ENCODE measurements around the gene PPIF. TPM values are rescaled to one million over a fixed set of nuclear protein-coding genes. Genes with fewer than 3 reads are reported as not detected.

Gene PPIF
- total RNA-seq, 1 experiment from 2014 or later: 160 TPM

DNA sequence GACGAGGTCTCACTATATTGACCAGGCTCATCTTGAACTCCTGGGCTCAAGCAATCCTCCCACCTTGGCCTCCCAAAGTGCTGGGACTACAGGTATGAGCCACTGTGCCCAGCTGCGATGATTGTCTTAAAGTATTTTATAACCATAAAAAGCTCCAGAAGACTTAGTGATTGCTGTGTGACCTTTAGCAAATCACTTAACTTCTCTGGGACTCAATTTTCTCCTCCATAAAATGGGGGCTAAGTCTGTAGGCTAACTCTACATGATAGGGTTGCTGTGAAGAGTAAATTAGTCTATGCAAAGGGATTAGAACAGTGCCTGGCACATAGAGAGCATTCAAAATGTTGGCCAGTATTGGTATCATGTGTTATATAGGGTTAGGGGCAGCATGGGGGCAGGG, 42.8 kb downstream of the PPIF start:
- Histone ChIP-seq H3K9me3 (ENCODE audit: low read depth, low read length, poor library complexity, severe bottlenecking) (no peaks in the 10 kb centered on the region), H3K27ac (ENCODE audit: low read depth, low read length, poor library complexity, severe bottlenecking) (no peak overlapping the region), H3K4me1 (ENCODE audit: insufficient read depth, low read length, poor library complexity, severe bottlenecking) (no peaks in the 10 kb centered on the region), H3K27me3 (replicated peaks; ENCODE audit: insufficient read depth, low read depth, low read length, poor library complexity) (no peaks in the 10 kb centered on the region), H3K36me3 (ENCODE audit: insufficient read depth, low read length, poor library complexity, severe bottlenecking) (no peaks in the 10 kb centered on the region), H3K4me3 (ENCODE audit: low read depth, low read length, poor library complexity, severe bottlenecking) (no peak overlapping the region)
- ChIA-PET CTCF (no interaction called here), POLR2A (ENCODE audit: low non-redundant PET) (no interaction called here)
- TF ChIP-seq EZH2 (IDR thresholded peaks at IDR 0.05; ENCODE audit: borderline replicate concordance, low read depth, low read length, poor library complexity, severe bottlenecking) (no peak), CTCF (conservative IDR thresholded peaks at IDR 0.05; ENCODE audit: low read depth, low read length) (no peak)
- DNase-seq (ENCODE audit: low spot score): no peak
- intact Hi-C loops (cut with micrococcal nuclease; ENCODE audit: unreplicated experiment): no loop called here
- no TSS peak for BruUV-seq (replicated peaks)

- intact Hi-C loops (cut with micrococcal nuclease; ENCODE audit: unreplicated experiment): no loop called here
- ChIA-PET CTCF (interaction anchor here (1.4 kb wide), 1 partner anchor 16 kb away, joined by 7 read pairs; no protein-coding TSS in a partner anchor), POLR2A (ENCODE audit: low non-redundant PET) (interaction anchor here (0.8 kb wide), 1 partner anchor 15 kb away, joined by 3 read pairs; no protein-coding TSS in a partner anchor)
- TF ChIP-seq CTCF (conservative IDR thresholded peaks at IDR 0.05; ENCODE audit: low read depth, low read length) (no peak), EZH2 (IDR thresholded peaks at IDR 0.05; ENCODE audit: borderline replicate concordance, low read depth, low read length, poor library complexity, severe bottlenecking) (no peak)
- Histone ChIP-seq H3K9me3 (ENCODE audit: low read depth, low read length, poor library complexity, severe bottlenecking) (no peaks in the 10 kb centered on the region), H3K27ac (ENCODE audit: low read depth, low read length, poor library complexity, severe bottlenecking) (no peak overlapping the region), H3K4me1 (ENCODE audit: insufficient read depth, low read length, poor library complexity, severe bottlenecking) (no peaks in the 10 kb centered on the region), H3K36me3 (ENCODE audit: insufficient read depth, low read length, poor library complexity, severe bottlenecking) (no peaks in the 10 kb centered on the region), H3K4me3 (ENCODE audit: low read depth, low read length, poor library complexity, severe bottlenecking) (no peak overlapping the region), H3K27me3 (replicated peaks; ENCODE audit: insufficient read depth, low read depth, low read length, poor library complexity) (no peaks in the 10 kb centered on the region)
- BruUV-seq (replicated peaks): no TSS peak
- DNase-seq (ENCODE audit: low spot score): no peak
Observed at GRCh38 chr10:79390551-79391229, 43.4 kb downstream of the PPIF start.

- no peaks in the 10 kb centered on the region for H3K4me1 ChIP-seq (ENCODE audit: insufficient read depth, low read length, poor library complexity, severe bottlenecking)
- intact Hi-C loops (cut with micrococcal nuclease; ENCODE audit: unreplicated experiment): no loop called here
- DNase-seq (ENCODE audit: low spot score): no peak
- no peak for TF ChIP-seq EZH2 (IDR thresholded peaks at IDR 0.05; ENCODE audit: borderline replicate concordance, low read depth, low read length, poor library complexity, severe bottlenecking)
- POLR2A ChIA-PET (ENCODE audit: low non-redundant PET): interaction anchor here (0.8 kb wide), 1 partner anchor 14 kb away, joined by 3 read pairs; no protein-coding TSS in a partner anchor
- CTCF ChIA-PET: interaction anchor here (1.4 kb wide), 1 partner anchor 17 kb away, joined by 7 read pairs; no protein-coding TSS in a partner anchor
- H3K9me3 ChIP-seq (ENCODE audit: low read depth, low read length, poor library complexity, severe bottlenecking): no peaks in the 10 kb centered on the region
- no peaks in the 10 kb centered on the region for H3K27me3 ChIP-seq (replicated peaks; ENCODE audit: insufficient read depth, low read depth, low read length, poor library complexity)
- H3K4me3 ChIP-seq (ENCODE audit: low read depth, low read length, poor library complexity, severe bottlenecking): no peak overlapping the region
- no peak overlapping the region for H3K27ac ChIP-seq (ENCODE audit: low read depth, low read length, poor library complexity, severe bottlenecking)
- H3K36me3 ChIP-seq (ENCODE audit: insufficient read depth, low read length, poor library complexity, severe bottlenecking): no peaks in the 10 kb centered on the region
- no TSS peak for BruUV-seq (replicated peaks)
Observed at GRCh38 chr10:79391231-79392019, 44.2 kb downstream of the PPIF start.

All from A673 (cell line).